SK-N-SH (cell line): ENCODE results near the gene RADIL. TPM values are rescaled to one million over a fixed set of nuclear protein-coding genes. Genes with fewer than 3 reads are reported as not detected.
A peak's percentile ranks its signal among the peaks of the same experiment; 100 is the strongest.

Experiments
- CTCF ChIA-PET: fragments of 300-600, 350-600 bp; formaldehyde crosslinking; extraction: SDS; loops from one replicate; lab custom pipeline; 2021; lab: Yijun Ruan, JAX
- POLR2A ChIA-PET: fragments of 350-600 bp; sonication (Branson Sonifier 250); formaldehyde crosslinking; extraction: SDS; loops from one replicate; lab custom pipeline; 2020; ENCODE audit warnings: antibody characterized with exemption, inconsistent platforms; lab: Yijun Ruan, JAX
- DNase-seq: peaks from one replicate; pipeline ENCODE4 v3.0.0; 2012
- H2AFZ ChIP-seq: fragments of 200-600 bp; sonication (generic); 2 replicates; pipeline ENCODE4 v1.8.1; 2016; ENCODE audit warnings: antibody characterized with exemption, mild to moderate bottlenecking, low read depth
- H3F3A ChIP-seq: fragments of 200-600 bp; sonication (generic); replicated peaks from 2 replicates; pipeline ENCODE3; 2016; ENCODE audit warnings: antibody characterized with exemption, mild to moderate bottlenecking; ENCODE audit not compliant: insufficient read depth
- H3K27ac ChIP-seq, 2 experiments: fragments of 200-500 bp in 1 of 2; fragments of 200-600 bp in 1 of 2; sonication (Bioruptor generic) in 1 of 2; sonication (generic), shearing (Covaris generic) in 1 of 2; 2 replicates each; pipeline versions ENCODE4 v1.5.1 to v1.6.1; 2014 to 2016; ENCODE audit warnings: low read depth in 2 of 2, inconsistent platforms in 1 of 2, low read length in 1 of 2, mild to moderate bottlenecking in 1 of 2, mixed read lengths in 1 of 2
- H3K27me3 ChIP-seq: fragments of 200-600 bp; sonication (generic), shearing (Covaris generic); 2 replicates; pipeline ENCODE4 v1.6.1; 2016; ENCODE audit warnings: mixed run types; ENCODE audit not compliant: insufficient read depth
- H3K36me3 ChIP-seq, 2 experiments: fragments of 200-500 bp in 1 of 2; fragments of 200-600 bp in 1 of 2; sonication (Bioruptor generic) in 1 of 2; sonication (generic) in 1 of 2; replicated peaks in 1 of 2; 2 replicates each; pipeline versions ENCODE3 to v1.5.1; 2014 to 2016; ENCODE audit warnings: low read length in 1 of 2, mild to moderate bottlenecking in 1 of 2; ENCODE audit not compliant: insufficient read depth in 2 of 2, control insufficient read depth in 1 of 2
- H3K4me1 ChIP-seq, 2 experiments: fragments of 200-500 bp in 1 of 2; fragments of 200-600 bp in 1 of 2; sonication (Bioruptor generic) in 1 of 2; sonication (generic), shearing (Covaris generic) in 1 of 2; 2 replicates each; pipeline versions ENCODE4 v1.5.1 to v1.6.1; 2014 to 2016; ENCODE audit warnings: low read depth in 1 of 2, low read length in 1 of 2, mixed run types in 1 of 2; ENCODE audit not compliant: insufficient read depth in 2 of 2, control insufficient read depth in 1 of 2
- H3K4me2 ChIP-seq: fragments of 200-600 bp; sonication (generic), shearing (Covaris generic); 2 replicates; pipeline ENCODE4 v1.6.1; 2017; ENCODE audit warnings: mixed run types
- H3K4me3 ChIP-seq, 2 experiments: fragments of 200-500 bp in 1 of 2; fragments of 200-600 bp in 1 of 2; sonication (Bioruptor generic) in 1 of 2; sonication (generic), shearing (Covaris generic) in 1 of 2; 2 replicates each; pipeline versions ENCODE4 v1.5.1 to v1.8.1; 2014 to 2016; ENCODE audit warnings: low read depth in 2 of 2, inconsistent platforms in 1 of 2, low read length in 1 of 2, mild to moderate bottlenecking in 1 of 2, mixed read lengths in 1 of 2, moderate library complexity in 1 of 2
- H3K79me2 ChIP-seq: fragments of 200-600 bp; sonication (generic); 2 replicates; pipeline ENCODE4 v1.8.1; 2017; ENCODE audit warnings: mild to moderate bottlenecking; ENCODE audit not compliant: insufficient read depth
- H3K9ac ChIP-seq: fragments of 200-600 bp; sonication (generic); 2 replicates; pipeline ENCODE4 v1.6.1; 2017; ENCODE audit warnings: mixed run types
- H3K9me2 ChIP-seq: fragments of 200-600 bp; sonication (generic); 2 replicates; pipeline ENCODE4 v1.6.1; 2017; ENCODE audit warnings: mixed run types
- H3K9me3 ChIP-seq: fragments of 200-600 bp; sonication (generic); 2 replicates; pipeline ENCODE4 v1.6.1; 2017; ENCODE audit warnings: mixed run types, mild to moderate bottlenecking, moderate library complexity
- H4K20me1 ChIP-seq: fragments of 200-600 bp; sonication (generic); 2 replicates; pipeline ENCODE4 v1.6.1; 2017; ENCODE audit warnings: mild to moderate bottlenecking, mixed run types; ENCODE audit not compliant: insufficient read depth
- FOSL2 ChIP-seq: IDR thresholded peaks from 2 replicates; pipeline ENCODE4 v1.4.0; 2012; ENCODE audit warnings: low read depth, mild to moderate bottlenecking, moderate library complexity, borderline replicate concordance
- FOXJ3 ChIP-seq: sonication (generic); formaldehyde crosslinking; IDR thresholded peaks from 2 replicates; pipeline ENCODE4 v1.5.1; 2020; ENCODE audit warnings: mild to moderate bottlenecking, missing genetic modification reagents
- NRF1 ChIP-seq: IDR thresholded peaks from 2 replicates; pipeline ENCODE4 v1.6.1; 2012; ENCODE audit warnings: low read depth, mild to moderate bottlenecking, low read length
- POLR2AphosphoS5 ChIP-seq: IDR thresholded peaks from 2 replicates; pipeline ENCODE4 v1.6.1; 2012; ENCODE audit warnings: low read depth, low read length
- RAD21 ChIP-seq: IDR thresholded peaks from 2 replicates; pipeline ENCODE4 v1.6.1; 2012; ENCODE audit warnings: mild to moderate bottlenecking, low read length
- RXRA ChIP-seq: IDR thresholded peaks from 2 replicates; pipeline ENCODE4 v1.4.0; 2012; ENCODE audit warnings: low read depth, mild to moderate bottlenecking, borderline replicate concordance
- TAF1 ChIP-seq: IDR thresholded peaks from 2 replicates; pipeline ENCODE4 v1.6.1; 2012; ENCODE audit warnings: low read depth, mild to moderate bottlenecking, low read length, moderate library complexity, borderline replicate concordance
- TEAD4 ChIP-seq: IDR thresholded peaks from 2 replicates; pipeline ENCODE4 v1.4.0; 2012; ENCODE audit warnings: mild to moderate bottlenecking, borderline replicate concordance; ENCODE audit not compliant: insufficient read depth
- YY1 ChIP-seq: IDR thresholded peaks from 2 replicates; pipeline ENCODE4 v1.4.0; 2012; ENCODE audit warnings: low read depth, mild to moderate bottlenecking
- WGBS: methylation state at CpG from one replicate; pipeline ENCODE4 v1.1.6; 2017; ENCODE audit warnings: low lambda C conversion rate; 5-methylcytosine and 5-hydroxymethylcytosine counted together
- polyA plus RNA-seq, 3 experiments: library from polyadenylated mRNA; depleted of rRNA; stranded (reverse); fragments of >200 nt; gene quantifications; 2 replicates each; pipeline ENCODE4 v1.2.3, GENCODE V29; 2012
- TF ChIP-seq, protein P1 (sequence below): IDR thresholded peaks from 2 replicates; pipeline ENCODE4 v1.6.1; 2012; ENCODE audit warnings: mild to moderate bottlenecking, low read depth, low read length, moderate library complexity
- TF ChIP-seq, protein P2 (sequence below): fragments of 200-600 bp; sonication (generic); IDR thresholded peaks from 2 replicates; pipeline ENCODE4 v1.6.1; 2017; ENCODE audit warnings: antibody characterized with exemption, mild to moderate bottlenecking, moderate library complexity
- TF ChIP-seq, protein P3 (sequence below): IDR thresholded peaks from 2 replicates; pipeline ENCODE4 v1.4.0; 2012; ENCODE audit warnings: low read depth, borderline replicate concordance

Gene RADIL
- polyA plus RNA-seq, 1 of the 3 experiments (the other 2 are of a cell fraction), result 4.3 TPM

DNA sequence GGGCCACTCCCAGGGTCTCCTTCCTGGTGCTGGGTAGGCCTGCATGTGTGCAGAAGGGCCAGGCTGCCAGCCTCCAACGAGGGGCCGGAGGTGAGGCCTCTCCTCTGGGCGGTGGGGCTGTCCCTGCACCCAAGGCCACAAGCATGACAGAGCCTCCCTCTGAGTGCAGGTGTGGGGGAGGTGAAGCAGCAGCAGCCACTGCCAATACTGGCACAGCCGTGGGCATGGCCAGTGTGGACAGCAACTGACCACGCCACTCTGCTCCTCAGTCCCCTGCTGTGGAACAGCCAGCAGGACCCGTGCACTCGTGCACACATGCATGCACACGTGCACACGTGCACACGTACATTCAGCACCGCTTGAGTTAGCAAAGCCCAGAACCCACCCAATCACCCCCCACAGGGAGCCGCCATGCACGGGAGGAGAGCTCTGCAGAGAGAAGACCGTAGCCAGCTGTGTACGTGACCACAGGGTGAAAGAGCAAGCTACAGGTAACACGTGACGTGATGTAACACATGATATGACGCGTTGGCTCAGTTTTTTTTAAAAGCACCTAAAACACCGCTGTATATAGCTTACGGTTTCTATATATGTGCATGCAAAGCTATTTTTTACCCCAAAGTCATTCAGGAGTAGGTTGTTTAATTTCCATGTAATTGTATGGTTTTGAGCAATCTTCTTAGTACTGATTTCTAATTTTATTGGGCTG is 44.7 kb downstream of the RADIL start:
- H3K36me3 ChIP-seq, result no peaks in the 10 kb centered on the region
- H3K9me3 ChIP-seq, result no peaks in the 10 kb centered on the region
- H3K9me2 ChIP-seq, result no peaks in the 10 kb centered on the region
- H3K4me3 ChIP-seq, result no peak overlapping the region
- DNase-seq, result no peak
- TF ChIP-seq, protein P1, sequence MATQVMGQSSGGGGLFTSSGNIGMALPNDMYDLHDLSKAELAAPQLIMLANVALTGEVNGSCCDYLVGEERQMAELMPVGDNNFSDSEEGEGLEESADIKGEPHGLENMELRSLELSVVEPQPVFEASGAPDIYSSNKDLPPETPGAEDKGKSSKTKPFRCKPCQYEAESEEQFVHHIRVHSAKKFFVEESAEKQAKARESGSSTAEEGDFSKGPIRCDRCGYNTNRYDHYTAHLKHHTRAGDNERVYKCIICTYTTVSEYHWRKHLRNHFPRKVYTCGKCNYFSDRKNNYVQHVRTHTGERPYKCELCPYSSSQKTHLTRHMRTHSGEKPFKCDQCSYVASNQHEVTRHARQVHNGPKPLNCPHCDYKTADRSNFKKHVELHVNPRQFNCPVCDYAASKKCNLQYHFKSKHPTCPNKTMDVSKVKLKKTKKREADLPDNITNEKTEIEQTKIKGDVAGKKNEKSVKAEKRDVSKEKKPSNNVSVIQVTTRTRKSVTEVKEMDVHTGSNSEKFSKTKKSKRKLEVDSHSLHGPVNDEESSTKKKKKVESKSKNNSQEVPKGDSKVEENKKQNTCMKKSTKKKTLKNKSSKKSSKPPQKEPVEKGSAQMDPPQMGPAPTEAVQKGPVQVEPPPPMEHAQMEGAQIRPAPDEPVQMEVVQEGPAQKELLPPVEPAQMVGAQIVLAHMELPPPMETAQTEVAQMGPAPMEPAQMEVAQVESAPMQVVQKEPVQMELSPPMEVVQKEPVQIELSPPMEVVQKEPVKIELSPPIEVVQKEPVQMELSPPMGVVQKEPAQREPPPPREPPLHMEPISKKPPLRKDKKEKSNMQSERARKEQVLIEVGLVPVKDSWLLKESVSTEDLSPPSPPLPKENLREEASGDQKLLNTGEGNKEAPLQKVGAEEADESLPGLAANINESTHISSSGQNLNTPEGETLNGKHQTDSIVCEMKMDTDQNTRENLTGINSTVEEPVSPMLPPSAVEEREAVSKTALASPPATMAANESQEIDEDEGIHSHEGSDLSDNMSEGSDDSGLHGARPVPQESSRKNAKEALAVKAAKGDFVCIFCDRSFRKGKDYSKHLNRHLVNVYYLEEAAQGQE, result no peak
- no peak for TF ChIP-seq RXRA
- no peak for TF ChIP-seq FOXJ3
- TF ChIP-seq YY1, result no peak
- no peak overlapping the region for H3K4me2 ChIP-seq
- no peaks in the 10 kb centered on the region for H4K20me1 ChIP-seq
- no peak overlapping the region for H3K9ac ChIP-seq
- no peaks in the 10 kb centered on the region for H3K27me3 ChIP-seq
- no peak overlapping the region for H3K27ac ChIP-seq
- no peaks in the 10 kb centered on the region for H3K79me2 ChIP-seq
- no peaks in the 10 kb centered on the region for H3F3A ChIP-seq
- ChIA-PET CTCF (interaction anchor here (1.2 to 13.1 kb wide), 5 partner anchors 7 to 45 kb away, joined by 3 to 198 read pairs (median 13); partner anchors contain the start of gene RADIL), POLR2A (no interaction called here)
- no peak overlapping the region for H2AFZ ChIP-seq
- WGBS, result 98% methylated on average over 19 of the region's 21 CpGs
- H3K4me1 ChIP-seq, result peaks cover 0 to 32% of the 10 kb centered on the region in 2 experiments; a peak in 1 of 4 replicates

DNA sequence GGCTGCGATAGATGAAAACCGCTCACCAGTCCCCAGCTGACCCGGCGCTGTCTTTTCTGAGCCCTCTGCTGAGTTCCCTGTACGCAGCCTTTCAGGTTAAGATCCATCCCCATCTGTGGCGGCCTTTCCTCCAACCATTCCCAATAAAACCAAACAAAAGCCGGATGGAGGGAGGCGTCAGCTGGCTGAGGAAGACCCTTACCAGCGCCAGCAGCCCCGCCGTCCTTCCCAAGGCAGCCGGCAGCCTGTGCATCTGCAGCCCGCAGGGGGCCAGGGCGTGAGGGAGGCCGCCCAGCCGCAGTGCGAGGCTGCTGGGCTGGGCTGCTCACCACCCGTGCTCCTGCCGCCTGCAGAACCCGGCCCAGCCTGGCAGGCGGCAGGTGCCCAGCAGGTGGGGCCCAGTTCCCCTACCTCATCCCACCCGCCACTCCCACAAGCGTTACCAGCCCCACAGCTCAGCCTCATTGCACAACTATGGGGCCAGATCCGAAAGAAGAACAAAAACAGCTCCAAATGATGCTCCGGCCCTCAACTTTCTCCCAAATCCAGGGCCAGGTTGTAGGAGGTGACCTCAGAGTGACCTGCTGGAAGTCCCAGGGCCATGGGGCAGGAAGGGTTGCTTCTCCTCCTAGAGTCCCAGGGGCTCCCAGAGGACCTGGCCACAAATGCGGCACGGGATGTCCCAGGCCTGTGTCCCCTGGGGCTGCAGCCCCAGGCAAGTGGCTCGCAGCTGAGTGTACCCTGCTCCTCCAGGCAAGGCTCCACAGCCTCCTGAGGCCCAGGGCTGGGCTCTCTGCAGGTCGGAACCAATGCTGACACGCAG is 45.5 kb downstream of the RADIL start:
- no peaks in the 10 kb centered on the region for H3K9me2 ChIP-seq
- H3K4me3 ChIP-seq, result no peak overlapping the region
- H3K27me3 ChIP-seq, result no peaks in the 10 kb centered on the region
- H3K4me1 ChIP-seq, result peaks cover 0 to 32% of the 10 kb centered on the region in 2 experiments; a peak in 1 of 4 replicates
- no peaks in the 10 kb centered on the region for H3K9me3 ChIP-seq
- H3F3A ChIP-seq, result no peaks in the 10 kb centered on the region
- no peak overlapping the region for H2AFZ ChIP-seq
- no peaks in the 10 kb centered on the region for H3K36me3 ChIP-seq
- peak overlapping the region in 1 of 2 experiments; percentile 12; a peak in 1 of 4 replicates for H3K27ac ChIP-seq
- H3K79me2 ChIP-seq, result no peaks in the 10 kb centered on the region
- H3K9ac ChIP-seq, result no peak overlapping the region
- peak; percentile 77 for DNase-seq
- no peaks in the 10 kb centered on the region for H4K20me1 ChIP-seq
- ChIA-PET CTCF (interaction anchor here (0.9 to 13.1 kb wide), 5 partner anchors 6 to 45 kb away, joined by 3 to 198 read pairs (median 13); partner anchors contain the start of gene RADIL), POLR2A (no interaction called here)
- WGBS, result 98% methylated on average over 21 of the region's 30 CpGs
- no peak overlapping the region for H3K4me2 ChIP-seq
- no peak for TF ChIP-seq POLR2AphosphoS5
- TF ChIP-seq, protein P2, sequence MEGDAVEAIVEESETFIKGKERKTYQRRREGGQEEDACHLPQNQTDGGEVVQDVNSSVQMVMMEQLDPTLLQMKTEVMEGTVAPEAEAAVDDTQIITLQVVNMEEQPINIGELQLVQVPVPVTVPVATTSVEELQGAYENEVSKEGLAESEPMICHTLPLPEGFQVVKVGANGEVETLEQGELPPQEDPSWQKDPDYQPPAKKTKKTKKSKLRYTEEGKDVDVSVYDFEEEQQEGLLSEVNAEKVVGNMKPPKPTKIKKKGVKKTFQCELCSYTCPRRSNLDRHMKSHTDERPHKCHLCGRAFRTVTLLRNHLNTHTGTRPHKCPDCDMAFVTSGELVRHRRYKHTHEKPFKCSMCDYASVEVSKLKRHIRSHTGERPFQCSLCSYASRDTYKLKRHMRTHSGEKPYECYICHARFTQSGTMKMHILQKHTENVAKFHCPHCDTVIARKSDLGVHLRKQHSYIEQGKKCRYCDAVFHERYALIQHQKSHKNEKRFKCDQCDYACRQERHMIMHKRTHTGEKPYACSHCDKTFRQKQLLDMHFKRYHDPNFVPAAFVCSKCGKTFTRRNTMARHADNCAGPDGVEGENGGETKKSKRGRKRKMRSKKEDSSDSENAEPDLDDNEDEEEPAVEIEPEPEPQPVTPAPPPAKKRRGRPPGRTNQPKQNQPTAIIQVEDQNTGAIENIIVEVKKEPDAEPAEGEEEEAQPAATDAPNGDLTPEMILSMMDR, result no peak
- TF ChIP-seq FOSL2, result no peak
- TF ChIP-seq, protein P1, result no peak
- no peak for TF ChIP-seq TEAD4
- no peak for TF ChIP-seq TAF1
- TF ChIP-seq, protein P3, sequence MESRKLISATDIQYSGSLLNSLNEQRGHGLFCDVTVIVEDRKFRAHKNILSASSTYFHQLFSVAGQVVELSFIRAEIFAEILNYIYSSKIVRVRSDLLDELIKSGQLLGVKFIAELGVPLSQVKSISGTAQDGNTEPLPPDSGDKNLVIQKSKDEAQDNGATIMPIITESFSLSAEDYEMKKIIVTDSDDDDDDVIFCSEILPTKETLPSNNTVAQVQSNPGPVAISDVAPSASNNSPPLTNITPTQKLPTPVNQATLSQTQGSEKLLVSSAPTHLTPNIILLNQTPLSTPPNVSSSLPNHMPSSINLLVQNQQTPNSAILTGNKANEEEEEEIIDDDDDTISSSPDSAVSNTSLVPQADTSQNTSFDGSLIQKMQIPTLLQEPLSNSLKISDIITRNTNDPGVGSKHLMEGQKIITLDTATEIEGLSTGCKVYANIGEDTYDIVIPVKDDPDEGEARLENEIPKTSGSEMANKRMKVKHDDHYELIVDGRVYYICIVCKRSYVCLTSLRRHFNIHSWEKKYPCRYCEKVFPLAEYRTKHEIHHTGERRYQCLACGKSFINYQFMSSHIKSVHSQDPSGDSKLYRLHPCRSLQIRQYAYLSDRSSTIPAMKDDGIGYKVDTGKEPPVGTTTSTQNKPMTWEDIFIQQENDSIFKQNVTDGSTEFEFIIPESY, result no peak
- TF ChIP-seq NRF1, result no peak
- TF ChIP-seq RAD21, result no peak
